HepG2 (cell line): Measurements from ENCODE around the gene MARS2. TPM values are rescaled to one million over a fixed set of nuclear protein-coding genes. Genes with fewer than 3 reads are reported as not detected.
A peak's percentile ranks its signal among the peaks of the same experiment; 100 is the strongest.

Experiments
- CEBPB ChIP-seq: IDR thresholded peaks from 2 replicates; pipeline ENCODE4 v1.6.1; 2011; ENCODE audit warnings: low read depth, low read length, improper control_type of control experiment, borderline replicate concordance
- CSRNP2 ChIP-seq: sonication (generic); formaldehyde crosslinking; conservative IDR thresholded peaks from 2 replicates; pipeline ENCODE4 v1.8.0; 2022; ENCODE audit warnings: low read depth, missing genetic modification reagents
- HCFC1 ChIP-seq: fragments of 150-350 bp; IDR thresholded peaks from 2 replicates; pipeline ENCODE4 v1.6.1; 2014; ENCODE audit warnings: low read depth, low read length
- HNF4G ChIP-seq, 2 experiments: sonication (generic) in 1 of 2; formaldehyde crosslinking in 1 of 2; IDR thresholded peaks; 2 replicates each; pipeline versions ENCODE4 v1.4.0 to v1.6.1; 2011 to 2020; ENCODE audit warnings: borderline replicate concordance in 2 of 2, low read depth in 2 of 2, mild to moderate bottlenecking in 2 of 2, low read length in 1 of 2, missing genetic modification reagents in 1 of 2, moderate library complexity in 1 of 2
- HOXA7 ChIP-seq: sonication (generic); formaldehyde crosslinking; IDR thresholded peaks from 2 replicates; pipeline ENCODE4 v1.8.1; 2022; ENCODE audit warnings: mild to moderate bottlenecking, missing genetic modification reagents, moderate library complexity
- ISX ChIP-seq: sonication (generic); formaldehyde crosslinking; conservative IDR thresholded peaks from 2 replicates; pipeline ENCODE4 v1.5.0; 2020; ENCODE audit warnings: missing genetic modification reagents
- KLF12 ChIP-seq: sonication (generic); formaldehyde crosslinking; IDR thresholded peaks from 2 replicates; pipeline ENCODE4 v1.4.0; 2020; ENCODE audit warnings: missing genetic modification reagents, borderline replicate concordance
- MBD4 ChIP-seq: IDR thresholded peaks from 2 replicates; pipeline ENCODE4 v1.6.1; 2012; ENCODE audit warnings: low read length, inconsistent platforms, borderline replicate concordance
- MIER2 ChIP-seq: IDR thresholded peaks from 2 replicates; pipeline ENCODE4 v1.6.1; 2016; ENCODE audit warnings: missing biosample characterization, missing genetic modification reagents
- NAIF1 ChIP-seq: sonication (generic); formaldehyde crosslinking; IDR thresholded peaks from 2 replicates; pipeline ENCODE4 v1.5.0; 2020; ENCODE audit warnings: mild to moderate bottlenecking, missing genetic modification reagents, borderline replicate concordance
- SOX13 ChIP-seq, 3 experiments: fragments of 450-650 bp in 1 of 3; sonication (generic) in 1 of 3; formaldehyde crosslinking in 1 of 3; IDR thresholded peaks in 2 of 3; conservative IDR thresholded peaks in 1 of 3; 2 replicates each; pipeline versions ENCODE4 v1.5.0 to v1.6.1; 2016 to 2020; ENCODE audit warnings: antibody characterized with exemption in 1 of 3, mild to moderate bottlenecking in 1 of 3, missing compliant biosample characterization in 1 of 3, missing genetic modification reagents in 1 of 3, moderate library complexity in 1 of 3
- SRF ChIP-seq: IDR thresholded peaks from 2 replicates; pipeline ENCODE4 v1.6.1; 2011; ENCODE audit warnings: mild to moderate bottlenecking, low read depth, low read length, moderate library complexity
- STAG1 ChIP-seq: sonication (generic); formaldehyde crosslinking; IDR thresholded peaks from 2 replicates; pipeline ENCODE4 v1.4.0; 2020; ENCODE audit warnings: missing genetic modification reagents
- STAT5B ChIP-seq: sonication (generic); formaldehyde crosslinking; IDR thresholded peaks from 2 replicates; pipeline ENCODE4 v1.4.0; 2020; ENCODE audit warnings: missing genetic modification reagents
- STAT6 ChIP-seq: sonication (generic); formaldehyde crosslinking; IDR thresholded peaks from 2 replicates; pipeline ENCODE4 v1.4.0; 2020; ENCODE audit warnings: missing genetic modification reagents, mild to moderate bottlenecking, borderline replicate concordance
- TRAFD1 ChIP-seq: sonication (generic); formaldehyde crosslinking; IDR thresholded peaks from 2 replicates; pipeline ENCODE4 v1.5.1; 2020; ENCODE audit warnings: missing genetic modification reagents, mild to moderate bottlenecking, borderline replicate concordance
- ZBTB38 ChIP-seq: sonication (generic); formaldehyde crosslinking; IDR thresholded peaks from 2 replicates; pipeline ENCODE4 v1.5.1; 2020; ENCODE audit warnings: mild to moderate bottlenecking, missing genetic modification reagents
- ZNF333 ChIP-seq: sonication (generic); formaldehyde crosslinking; IDR thresholded peaks from 2 replicates; pipeline ENCODE4 v1.4.0; 2020; ENCODE audit warnings: mild to moderate bottlenecking, missing genetic modification reagents, borderline replicate concordance
- ZNF530 ChIP-seq: sonication (generic); formaldehyde crosslinking; IDR thresholded peaks from 2 replicates; pipeline ENCODE4 v1.5.0; 2020; ENCODE audit warnings: low read depth, mild to moderate bottlenecking, missing genetic modification reagents
- ZNF652 ChIP-seq: IDR thresholded peaks from 2 replicates; pipeline ENCODE4 v1.6.1; 2016; ENCODE audit warnings: low read depth, borderline replicate concordance
- ZSCAN29 ChIP-seq: sonication (generic); formaldehyde crosslinking; conservative IDR thresholded peaks from 2 replicates; pipeline ENCODE4 v1.4.0; 2020; ENCODE audit warnings: mild to moderate bottlenecking, missing genetic modification reagents
- polyA plus RNA-seq, 8 experiments: library from polyadenylated mRNA; depleted of rRNA in 3 of 8; stranded (reverse) in 7 of 8; unstranded in 1 of 8; fragments of >200 nt; fragmentation: Illumina TruSeq in 4 of 8; extraction: Trizol in 4 of 8; gene quantifications; 2 replicates each; pipeline versions ENCODE4 v1.2.1 to v1.2.3, GENCODE V29; 2011 to 2016; ENCODE audit warnings: low read depth in 4 of 8, missing spikeins in 1 of 8, mixed read lengths in 1 of 8; ENCODE audit not compliant: insufficient read depth in 1 of 8
- total RNA-seq, 5 experiments: library from RNA; depleted of rRNA; stranded (reverse); fragments of >200 nt; fragmentation: Illumina TruSeq; extraction: Trizol; gene quantifications; 2 replicates each; pipeline ENCODE4 v1.2.3, GENCODE V29; 2016; ENCODE audit warnings: low read depth in 1 of 5
- TF ChIP-seq, protein P1 (sequence below): sonication (generic); formaldehyde crosslinking; IDR thresholded peaks from 2 replicates; pipeline ENCODE4 v1.4.0; 2020; ENCODE audit warnings: low read depth, mild to moderate bottlenecking, missing genetic modification reagents

The MARS2 gene
- total and polyA plus RNA-seq, 2 of the 13 experiments (the other 11 are each of a cell fraction or from before 2014, with no cell fraction given): 6.9 to 16.2 TPM

GRCh38 chr2:197705912-197706838, 1.0 kb downstream of the MARS2 start (continued):
- TF ChIP-seq NAIF1 (CRISPR knock-in tag): no peak
- TF ChIP-seq ZSCAN29 (CRISPR knock-in tag): no peak
- TF ChIP-seq ISX: no peak
- no peak for TF ChIP-seq CEBPB
- TF ChIP-seq ZBTB38 (CRISPR knock-in tag): no peak
- TF ChIP-seq STAT5B (CRISPR knock-in tag): no peak
- no peak for TF ChIP-seq ZNF530 (CRISPR knock-in tag)
- TF ChIP-seq MBD4: no peak
- no peak for TF ChIP-seq TRAFD1 (CRISPR knock-in tag)
- no peak for TF ChIP-seq SOX13 (IDR thresholded peaks at IDR 0.05)
- TF ChIP-seq SOX13 (CRISPR knock-in tag; conservative IDR thresholded peaks at IDR 0.05 in 1 of 2, IDR thresholded peaks at IDR 0.05 in 1 of 2): no peak
- no peak for TF ChIP-seq ZNF652 (CRISPR knock-in tag)
- TF ChIP-seq ZNF333 (CRISPR knock-in tag): 0 out of 2 replicates have a peak, but pooled peaks have one; percentile 29
- no peak for TF ChIP-seq CSRNP2 (CRISPR knock-in tag)
- no peak for TF ChIP-seq STAT6 (CRISPR knock-in tag)
- no peak for TF ChIP-seq HNF4G (IDR thresholded peaks at IDR 0.05; ENCODE audit: borderline replicate concordance, low read depth, low read length)
- no peak for TF ChIP-seq HNF4G (CRISPR knock-in tag; IDR thresholded peaks at IDR 0.05; ENCODE audit: borderline replicate concordance, low read depth)
- no peak for TF ChIP-seq KLF12 (CRISPR knock-in tag)
- no peak for TF ChIP-seq HOXA7 (CRISPR knock-in tag)
- TF ChIP-seq HCFC1: no peak
- TF ChIP-seq, protein P1, sequence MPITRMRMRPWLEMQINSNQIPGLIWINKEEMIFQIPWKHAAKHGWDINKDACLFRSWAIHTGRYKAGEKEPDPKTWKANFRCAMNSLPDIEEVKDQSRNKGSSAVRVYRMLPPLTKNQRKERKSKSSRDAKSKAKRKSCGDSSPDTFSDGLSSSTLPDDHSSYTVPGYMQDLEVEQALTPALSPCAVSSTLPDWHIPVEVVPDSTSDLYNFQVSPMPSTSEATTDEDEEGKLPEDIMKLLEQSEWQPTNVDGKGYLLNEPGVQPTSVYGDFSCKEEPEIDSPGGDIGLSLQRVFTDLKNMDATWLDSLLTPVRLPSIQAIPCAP (CRISPR knock-in tag): no peak
- TF ChIP-seq MIER2 (CRISPR knock-in tag): no peak
- TF ChIP-seq STAG1 (CRISPR knock-in tag): no peak
- TF ChIP-seq SRF: no peak
